Fibroblast of pulmonary artery (primary cell): Measurements from ENCODE around the gene PTPN14.
A peak's percentile ranks its signal among the peaks of the same experiment; 100 is the strongest.

ENCODE experiments used
- DNase-seq: peaks from one replicate; pipeline ENCODE4 v3.0.0-alpha.2; 2010; ENCODE audit warnings: low read depth
- H3K4me3 ChIP-seq: replicated peaks from 2 replicates; pipeline ENCODE4 v1.5.1; 2011; ENCODE audit warnings: low read depth, mild to moderate bottlenecking, control low read depth, low read length, moderate library complexity
- TF ChIP-seq, protein P1 (sequence below): IDR thresholded peaks from 2 replicates; pipeline ENCODE4 v1.5.1; 2011; ENCODE audit warnings: mild to moderate bottlenecking, control low read depth, low read length, inconsistent platforms; ENCODE audit errors: missing control alignments

The PTPN14 gene

DNA sequence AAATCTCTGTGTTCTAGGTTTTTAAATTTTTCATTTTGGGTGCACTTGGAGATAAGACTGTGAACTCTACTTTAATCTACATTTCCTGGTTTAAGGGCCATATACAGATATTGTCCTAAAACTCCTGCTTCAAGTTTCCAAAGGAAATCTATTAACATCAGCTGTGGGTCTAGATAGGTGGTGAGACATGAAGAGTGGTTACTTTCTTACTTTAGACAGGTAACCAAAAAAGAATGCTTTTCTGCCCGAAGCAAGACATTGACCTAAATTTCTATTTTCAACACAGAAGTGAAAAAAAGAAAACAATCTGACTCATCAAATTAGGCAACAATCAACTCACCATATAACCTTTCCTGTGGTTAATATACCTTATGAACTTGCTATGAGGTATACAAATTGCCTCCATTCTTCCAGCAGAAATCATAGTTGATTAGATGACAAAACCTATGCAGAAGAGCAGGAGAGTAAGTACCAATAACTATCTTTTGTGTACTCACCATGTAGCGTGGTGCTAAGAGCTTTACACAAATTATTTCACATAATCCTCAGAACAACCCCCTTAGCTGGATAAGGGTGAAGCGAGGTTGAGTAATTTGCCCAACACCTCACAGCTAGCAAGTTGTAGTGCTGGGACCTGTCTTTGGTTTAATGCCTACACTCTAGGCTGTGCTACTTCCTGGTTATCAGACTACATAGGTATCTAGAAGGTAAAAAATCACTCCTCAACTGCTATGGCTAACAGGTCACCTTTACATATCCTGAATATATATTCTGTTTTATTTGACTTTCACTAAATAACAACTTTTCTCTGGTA, 23.4 kb upstream of the PTPN14 start:
- DNase-seq, result no peak
- no peak overlapping the region for H3K4me3 ChIP-seq
- TF ChIP-seq, protein P1, sequence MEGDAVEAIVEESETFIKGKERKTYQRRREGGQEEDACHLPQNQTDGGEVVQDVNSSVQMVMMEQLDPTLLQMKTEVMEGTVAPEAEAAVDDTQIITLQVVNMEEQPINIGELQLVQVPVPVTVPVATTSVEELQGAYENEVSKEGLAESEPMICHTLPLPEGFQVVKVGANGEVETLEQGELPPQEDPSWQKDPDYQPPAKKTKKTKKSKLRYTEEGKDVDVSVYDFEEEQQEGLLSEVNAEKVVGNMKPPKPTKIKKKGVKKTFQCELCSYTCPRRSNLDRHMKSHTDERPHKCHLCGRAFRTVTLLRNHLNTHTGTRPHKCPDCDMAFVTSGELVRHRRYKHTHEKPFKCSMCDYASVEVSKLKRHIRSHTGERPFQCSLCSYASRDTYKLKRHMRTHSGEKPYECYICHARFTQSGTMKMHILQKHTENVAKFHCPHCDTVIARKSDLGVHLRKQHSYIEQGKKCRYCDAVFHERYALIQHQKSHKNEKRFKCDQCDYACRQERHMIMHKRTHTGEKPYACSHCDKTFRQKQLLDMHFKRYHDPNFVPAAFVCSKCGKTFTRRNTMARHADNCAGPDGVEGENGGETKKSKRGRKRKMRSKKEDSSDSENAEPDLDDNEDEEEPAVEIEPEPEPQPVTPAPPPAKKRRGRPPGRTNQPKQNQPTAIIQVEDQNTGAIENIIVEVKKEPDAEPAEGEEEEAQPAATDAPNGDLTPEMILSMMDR, result no peak

DNA sequence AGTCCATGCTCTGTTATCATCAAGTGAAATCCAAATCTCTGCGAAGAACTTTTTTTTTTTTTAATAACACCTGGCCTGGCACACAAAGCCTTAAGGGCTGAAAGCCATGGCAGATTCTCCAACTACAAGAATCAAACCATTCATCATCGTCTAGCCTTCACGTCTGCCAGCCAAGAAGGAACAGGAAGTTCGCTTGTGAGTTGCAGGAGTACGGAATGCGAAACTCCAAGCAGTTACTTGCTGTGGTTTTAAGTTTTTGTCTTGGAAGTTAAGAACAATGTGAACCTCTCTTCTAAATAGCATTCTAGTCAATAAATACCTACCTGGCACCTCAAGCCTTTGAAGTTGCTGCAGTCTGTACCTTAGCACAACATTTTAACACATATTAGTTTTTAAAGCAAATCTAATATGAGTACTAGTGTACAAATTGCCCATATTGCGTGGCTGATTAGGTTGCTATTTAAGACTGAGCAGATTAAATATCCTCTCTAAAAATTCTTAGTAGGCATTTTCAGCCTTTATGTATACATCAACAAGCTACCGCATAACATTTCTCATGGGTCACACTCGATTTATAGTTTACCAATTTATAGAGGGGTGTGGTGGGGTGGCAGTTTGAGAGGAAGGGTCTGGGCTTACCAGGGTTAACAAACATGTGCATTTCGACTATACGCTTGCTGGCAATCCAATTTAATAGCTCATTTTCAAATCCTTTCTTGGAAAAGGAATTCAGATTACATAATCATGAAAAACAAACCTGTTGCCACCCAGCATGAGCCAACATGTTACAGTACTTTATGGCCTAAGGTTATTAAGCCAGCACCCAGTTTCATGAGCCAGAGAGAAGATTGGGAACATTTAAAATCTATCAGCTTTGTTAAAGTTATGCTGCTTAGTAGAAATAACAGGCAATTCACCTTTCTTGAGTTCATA, 22.2 kb upstream of the PTPN14 start:
- no peak overlapping the region for H3K4me3 ChIP-seq
- peak; percentile 43 for DNase-seq
- TF ChIP-seq, protein P1, result no peak

DNA sequence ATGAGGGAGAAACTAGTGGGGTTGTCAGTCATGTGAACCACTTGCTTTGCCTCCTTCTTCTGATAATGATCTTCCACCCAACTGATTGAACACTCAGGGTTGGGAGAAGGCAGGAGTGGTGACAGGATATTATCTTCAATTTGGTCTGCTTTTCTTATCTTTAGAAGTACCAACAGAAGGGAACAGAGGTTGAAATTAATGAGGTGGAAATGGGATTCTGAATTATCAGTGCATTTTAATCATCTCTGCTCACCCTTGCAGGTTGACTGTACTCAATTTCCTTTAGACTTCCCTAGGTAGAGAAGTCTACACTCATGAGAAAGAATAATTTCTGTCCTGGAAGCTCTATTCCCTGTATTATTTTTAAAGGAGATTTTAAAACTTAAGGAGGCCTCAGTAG, 19.9 kb upstream of the PTPN14 start:
- no peak for DNase-seq
- no peak overlapping the region for H3K4me3 ChIP-seq
- TF ChIP-seq, protein P1, result no peak

DNA sequence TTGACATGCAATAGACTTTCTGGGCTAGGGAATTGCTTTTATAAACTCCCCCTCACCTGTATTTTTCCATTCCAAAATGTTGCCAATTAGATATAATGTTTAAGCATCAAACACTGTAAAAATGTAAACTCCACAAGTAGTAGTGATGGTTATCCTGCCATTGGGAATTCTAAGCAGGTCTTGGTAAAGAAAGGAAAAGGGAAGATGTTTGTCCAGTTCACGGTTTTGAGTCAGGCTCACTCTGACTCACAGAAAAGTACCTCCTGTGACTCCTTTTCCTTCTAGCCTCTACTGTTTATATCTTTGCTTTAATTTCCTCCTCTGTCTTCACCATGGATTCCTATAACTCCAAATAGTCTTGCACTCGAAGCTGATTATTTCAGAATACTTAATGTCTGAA, 19.0 kb upstream of the PTPN14 start:
- TF ChIP-seq, protein P1, result no peak
- H3K4me3 ChIP-seq, result no peak overlapping the region
- peak; percentile 61 for DNase-seq

DNA sequence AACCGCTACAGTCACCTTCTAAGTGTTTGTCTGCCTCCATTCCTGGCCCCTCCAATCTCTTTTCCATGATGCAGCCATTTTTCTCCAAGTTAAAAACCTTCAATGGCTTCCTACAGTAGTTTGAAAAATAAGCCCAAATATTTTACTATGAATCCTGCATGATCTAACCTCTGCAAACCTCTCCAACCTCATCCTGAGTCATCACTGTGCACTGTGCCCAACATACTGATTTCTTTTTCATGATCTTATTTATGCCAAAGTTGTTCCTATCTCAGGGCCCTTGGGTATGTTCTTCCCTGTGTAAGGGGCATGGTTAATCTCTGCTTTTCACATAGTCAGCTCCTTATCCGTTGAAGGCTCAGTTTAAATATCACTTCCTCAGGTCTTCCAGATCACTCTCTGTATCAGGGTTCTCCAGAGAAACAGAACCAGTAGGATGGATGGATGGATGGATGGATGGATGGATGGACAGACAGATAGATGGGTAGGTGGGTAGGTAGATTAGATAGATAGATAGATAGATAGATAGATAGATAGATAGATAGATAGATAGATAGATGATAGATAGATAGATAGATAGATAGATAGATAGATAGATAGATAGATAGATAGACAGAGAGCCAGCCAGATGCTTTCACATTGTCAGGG, 18.1 kb upstream of the PTPN14 start:
- no peak for DNase-seq
- H3K4me3 ChIP-seq, result no peak overlapping the region
- TF ChIP-seq, protein P1, result no peak

DNA sequence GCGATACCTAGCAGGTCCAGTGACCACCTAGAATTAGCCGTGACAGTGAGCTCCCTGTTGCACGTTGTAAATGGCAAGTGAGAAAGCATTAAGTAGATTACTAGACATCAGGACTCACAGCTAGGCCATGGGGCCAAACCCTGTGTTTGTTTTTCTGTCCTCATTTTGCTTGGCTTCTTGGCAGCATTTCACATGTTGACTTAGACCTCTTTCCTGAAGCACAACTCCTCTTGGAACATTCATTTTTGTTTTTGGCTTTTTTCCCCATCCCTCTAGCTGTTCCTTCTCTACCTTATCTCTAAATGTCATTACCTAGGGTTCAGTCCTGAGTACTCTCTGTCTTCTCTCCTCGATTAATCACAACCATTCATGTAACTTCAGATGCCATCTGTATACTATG, 16.9 kb upstream of the PTPN14 start:
- peak; percentile 74 for DNase-seq
- H3K4me3 ChIP-seq, result no peak overlapping the region
- TF ChIP-seq, protein P1, result no peak
